Measurements from ENCODE around the gene ZNHIT3. TPM values are rescaled to one million over a fixed set of nuclear protein-coding genes. Genes with fewer than 3 reads are reported as not detected.

ZNHIT3 gene
- total and polyA plus RNA-seq, 2 of the 13 experiments (the other 11 are each of a cell fraction or from before 2014, with no cell fraction given) = 66.6 to 77.4 TPM

- TF ChIP-seq SNAPC4 (CRISPR knock-in tag; IDR thresholded peaks at IDR 0.05) = peak; percentile 66; the same call in 1 of the 2 replicates
Measured at GRCh38 chr17:36534840-36535668, 48.6 kb downstream of the ZNHIT3 start, which contains the start of the genes MYO19 and PIGW (continued).

- no peaks in the 10 kb centered on the region; a peak in 1 of 5 replicates for H3K27me3 ChIP-seq (ENCODE audit: control insufficient read depth in 1 of 2, insufficient read depth in 2 of 2, low read length in 2 of 2)
- TF ChIP-seq KLF12 (CRISPR knock-in tag; IDR thresholded peaks at IDR 0.05; ENCODE audit: borderline replicate concordance) = no peak
- peak; percentile 67; the same call in 1 of the 2 replicates for TF ChIP-seq ZNF280D (CRISPR knock-in tag; IDR thresholded peaks at IDR 0.05)
- 0 out of 2 replicates have a peak, but pooled peaks have one; percentile 1 for TF ChIP-seq ZNF33A (CRISPR knock-in tag; IDR thresholded peaks at IDR 0.05; ENCODE audit: borderline replicate concordance)
- TF ChIP-seq ZNF460 (CRISPR knock-in tag; IDR thresholded peaks at IDR 0.05; ENCODE audit: borderline replicate concordance) = peak; percentile 100
- TF ChIP-seq GTF2F1 (IDR thresholded peaks at IDR 0.05; ENCODE audit: low read length) = 0 out of 2 replicates have a peak, but pooled peaks have one; percentile 9
- TF ChIP-seq KDM1A (CRISPR knock-in tag; IDR thresholded peaks at IDR 0.05) = peak; percentile 69; the same call in 1 of the 2 replicates
- no peak for TF ChIP-seq ZNF12 (CRISPR knock-in tag; IDR thresholded peaks at IDR 0.05)
- peak; percentile 84 for TF ChIP-seq ZMYM2 (CRISPR knock-in tag; IDR thresholded peaks at IDR 0.05)
- peak; percentile 42; the same call in 1 of the 2 replicates for TF ChIP-seq RCOR2 (CRISPR knock-in tag; IDR thresholded peaks at IDR 0.05)
- TF ChIP-seq HDAC2 (CRISPR knock-in tag; IDR thresholded peaks at IDR 0.05) = no peak; the same call in none of the 2 replicates
Measured at GRCh38 chr17:36535669-36536081, 49.2 kb downstream of the ZNHIT3 start.

More at GRCh38 chr17:36535669-36536081, 49.2 kb downstream of the ZNHIT3 start:
- Histone ChIP-seq H3K79me2 (ENCODE audit: insufficient read depth, low read length) (peaks cover 21% of the 10 kb centered on the region), H3K4me1 (ENCODE audit: insufficient read depth, low read length) (peaks cover 38% of the 10 kb centered on the region), H4K20me1 (ENCODE audit: insufficient read depth, low read length) (no peaks in the 10 kb centered on the region), H3K27ac (ENCODE audit: extremely low read length, insufficient read depth, low read length) (peak overlapping the region; percentile 98), H3K4me3 (replicated peaks in 1 of 3; ENCODE audit: insufficient read depth in 1 of 3, low read depth in 2 of 3, low read length in 3 of 3) (peak overlapping the region; percentile 68 to 78 (median 76)), H3K4me2 (ENCODE audit: low read depth, low read length) (peak overlapping the region; percentile 79), H3K36me3 (replicated peaks in 1 of 2; ENCODE audit: control insufficient read depth in 1 of 2, insufficient read depth in 2 of 2, low read length in 2 of 2) (peaks cover 9 to 27% of the 10 kb centered on the region in 2 experiments; a peak in 4 of 5 replicates), H3K9ac (ENCODE audit: insufficient read depth, low read depth, low read length) (peak overlapping the region; percentile 95), H2AFZ (ENCODE audit: low read length) (no peak overlapping the region), H3K9me3 (ENCODE audit: low read length) (no peaks in the 10 kb centered on the region)
- CTCF ChIA-PET (ENCODE audit: low intra/inter-chr PET ratio, low total read pairs) = no interaction called here
- intact Hi-C loops (cut with micrococcal nuclease; ENCODE audit: unreplicated experiment) = no loop called here
- POLR2A ChIA-PET = interaction anchor here (1.0 to 3.0 kb wide), 6 partner anchors 9 to 66 kb away, joined by 3 to 107 read pairs (median 4); partner anchors contain the start of genes DHRS11, GGNBP2 and MRM1
- TSS peak; percentile 71 for BruUV-seq (replicated peaks)
- DNase-seq (ENCODE audit: low spot score) (no peak), ATAC-seq (no peak; the same call in 2 of the 3 replicates), FAIRE-seq (no peak)
- in situ Hi-C loops (cut with HindIII; ENCODE audit: extremely low pct_ligation_motif_present, low pct_unique_long_range_greater_than_20kb) = no loop called here
- WGBS (ENCODE audit: low lambda C conversion rate) = 2% methylated on average over 14 of the region's 15 CpGs
